Activated gamma-delta T cell treated with Interleukin-2 at 50 U/mL for 16 hours (primary cell): Measurements from ENCODE around the gene CD160.
"Not testable (repeated sequence)": the region's sequence is repeated elsewhere in the genome, so short reads cannot be mapped to it uniquely, and the experiment has no call there.

ENCODE experiments used
- DNase-seq: peaks from one replicate; pipeline ENCODE4 v3.0.0-alpha.2; 2020

CD160 gene, protein sequence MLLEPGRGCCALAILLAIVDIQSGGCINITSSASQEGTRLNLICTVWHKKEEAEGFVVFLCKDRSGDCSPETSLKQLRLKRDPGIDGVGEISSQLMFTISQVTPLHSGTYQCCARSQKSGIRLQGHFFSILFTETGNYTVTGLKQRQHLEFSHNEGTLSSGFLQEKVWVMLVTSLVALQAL

GRCh38 chr1:145719230-145720079, at the start of gene CD160:
Gene CD160, plus strand, starts transcription at chr1:145719499. Its CDS starts 8,829 bp downstream, at chr1:145728328.
- DNase-seq = no peak

DNA sequence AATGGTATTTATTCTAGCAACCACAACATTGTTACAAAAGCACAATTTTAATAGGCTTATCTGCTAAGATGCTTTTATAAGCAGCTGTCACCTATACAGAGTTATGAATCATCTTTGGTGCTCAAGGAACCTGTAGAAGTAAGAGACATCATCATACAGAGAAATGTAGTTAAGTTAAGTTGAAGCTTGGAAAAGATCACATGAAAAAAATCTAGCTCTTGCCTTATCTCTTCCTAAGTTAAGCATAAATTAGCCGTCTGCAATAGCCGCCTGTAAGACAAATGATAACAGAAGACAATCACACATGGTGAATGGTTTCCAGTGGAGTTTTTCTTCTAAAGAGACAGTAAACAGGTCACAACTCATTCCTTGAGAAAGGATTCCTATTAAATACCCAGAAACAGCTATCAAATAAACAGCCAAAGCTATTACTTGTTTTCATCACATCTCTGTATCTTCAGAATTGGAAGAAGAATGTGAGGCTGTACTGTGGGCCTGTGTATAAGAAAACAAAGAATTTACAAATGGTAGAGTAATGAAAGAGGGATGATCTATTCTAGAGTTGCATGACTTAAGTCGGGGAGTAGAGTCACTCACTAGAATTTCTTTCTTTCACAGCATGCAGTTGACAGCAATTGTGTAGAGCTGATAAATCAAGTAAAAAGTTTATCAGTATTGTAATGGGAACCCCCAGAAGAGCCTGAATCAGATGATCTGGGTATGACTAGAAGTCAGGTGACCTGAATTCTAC, 48.1 kb upstream of the CD160 start:
- not testable (repeated sequence) for DNase-seq

DNA sequence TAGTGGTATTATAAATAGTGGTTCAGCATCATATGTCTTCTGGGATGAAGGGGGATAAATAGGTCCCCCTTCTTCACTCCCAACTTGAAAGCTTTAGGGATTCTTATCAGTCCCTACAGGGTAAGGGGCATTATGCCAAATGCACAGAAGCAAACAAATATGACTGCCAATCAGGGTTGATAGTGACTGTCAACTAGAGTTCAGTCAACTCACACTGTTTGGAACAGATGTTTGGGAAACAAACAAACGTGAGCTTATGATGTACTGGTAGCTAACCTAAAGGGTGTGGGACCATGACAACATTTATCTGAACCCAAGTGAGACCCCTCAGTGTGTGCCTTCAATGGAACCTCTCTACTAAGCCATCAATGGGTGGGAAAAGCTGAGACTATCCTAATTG, 46.1 kb upstream of the CD160 start:
- DNase-seq = not testable (repeated sequence)

DNA sequence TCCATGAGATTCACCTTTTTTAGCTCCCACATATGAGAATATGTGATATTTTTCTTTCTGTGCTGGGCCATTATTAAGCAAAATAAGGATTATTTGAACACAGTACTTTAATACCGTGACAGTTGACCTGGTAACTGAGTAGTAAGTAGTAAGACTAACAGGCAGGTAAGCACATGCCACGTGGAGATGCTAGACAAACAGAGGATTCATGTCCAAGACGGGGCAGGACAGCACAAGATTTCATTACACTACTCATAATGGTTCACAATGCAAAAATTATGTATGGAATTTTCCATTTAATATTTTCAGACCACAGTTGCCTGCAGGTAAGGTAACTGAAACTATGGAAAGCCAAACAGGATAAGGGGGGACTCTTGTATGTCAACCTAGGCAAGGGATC, 34.4 kb upstream of the CD160 start:
- DNase-seq = not testable (repeated sequence)

GRCh38 chr1:145686078-145686477, 33.2 kb upstream of the CD160 start:
- not testable (repeated sequence) for DNase-seq

- DNase-seq = no peak
Measured at GRCh38 chr1:145688328-145688727, 31.0 kb upstream of the CD160 start.

DNA sequence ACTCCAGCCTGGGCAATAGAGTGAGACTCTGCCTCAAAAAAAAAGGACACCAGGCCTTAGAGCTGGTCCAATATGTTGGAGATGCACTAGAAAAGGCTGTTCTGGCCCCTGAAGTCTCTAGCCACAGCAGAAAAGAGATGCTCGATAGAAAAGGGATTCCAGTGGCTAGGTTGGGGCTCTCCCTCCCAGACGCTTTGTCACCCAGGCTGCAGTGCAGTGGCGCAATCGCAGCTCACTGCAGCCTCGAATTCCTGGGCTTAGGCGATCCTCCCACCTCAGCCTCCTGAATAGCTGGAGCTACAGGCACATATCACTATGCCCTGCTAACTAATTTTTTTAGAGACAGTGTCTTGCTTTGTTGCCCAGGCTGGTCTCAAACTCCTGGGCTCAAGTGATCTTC, 30.4 kb upstream of the CD160 start:
- DNase-seq = no peak

- no peak for DNase-seq
Measured at GRCh38 chr1:145689922-145690321, 29.4 kb upstream of the CD160 start.

DNA sequence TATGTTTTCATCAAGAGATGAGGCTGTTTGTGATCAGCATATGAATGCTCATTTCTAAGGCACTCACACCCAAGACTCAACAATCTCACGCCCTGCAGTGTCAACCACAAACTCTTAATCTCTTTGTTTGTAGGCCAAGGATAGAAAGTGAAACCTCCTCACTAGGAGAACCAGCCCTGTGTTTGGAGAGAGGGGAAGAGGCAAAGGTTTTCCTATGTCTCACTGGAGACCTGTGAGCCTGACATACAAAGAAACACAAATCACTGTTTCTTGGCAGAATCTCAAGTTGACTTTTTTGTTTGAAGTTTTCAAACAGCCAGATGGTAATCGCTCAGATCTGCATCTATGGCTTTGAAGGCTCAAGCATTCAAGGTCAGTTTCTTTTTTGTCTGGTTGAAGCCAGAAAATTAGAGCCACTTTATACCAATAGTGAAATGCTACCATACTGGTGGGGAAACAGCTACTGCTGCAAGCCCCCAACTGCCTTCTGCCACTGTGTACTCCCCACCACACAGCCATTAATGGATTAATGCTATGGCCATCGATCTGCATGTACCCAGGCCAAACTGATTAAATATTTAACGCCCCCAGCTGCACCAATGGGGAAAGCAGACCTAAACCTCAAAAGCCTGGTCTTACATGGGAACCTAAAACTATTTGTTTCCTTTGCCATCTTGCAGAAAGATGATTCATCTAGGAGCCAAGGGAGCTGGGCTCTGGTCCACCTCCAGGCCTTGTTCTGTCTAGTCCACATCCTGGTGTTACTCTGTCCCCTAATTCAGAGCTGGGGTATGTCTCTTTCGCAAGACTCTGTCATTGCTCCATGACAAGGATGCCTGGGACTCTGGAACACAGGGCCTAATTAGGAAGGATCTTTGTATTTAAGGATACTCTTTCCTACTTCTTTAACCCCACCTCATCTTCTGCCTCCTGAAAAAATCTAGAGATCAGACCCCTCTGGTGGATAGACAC, 28.4 kb upstream of the CD160 start:
- DNase-seq = peak; percentile 29

DNA sequence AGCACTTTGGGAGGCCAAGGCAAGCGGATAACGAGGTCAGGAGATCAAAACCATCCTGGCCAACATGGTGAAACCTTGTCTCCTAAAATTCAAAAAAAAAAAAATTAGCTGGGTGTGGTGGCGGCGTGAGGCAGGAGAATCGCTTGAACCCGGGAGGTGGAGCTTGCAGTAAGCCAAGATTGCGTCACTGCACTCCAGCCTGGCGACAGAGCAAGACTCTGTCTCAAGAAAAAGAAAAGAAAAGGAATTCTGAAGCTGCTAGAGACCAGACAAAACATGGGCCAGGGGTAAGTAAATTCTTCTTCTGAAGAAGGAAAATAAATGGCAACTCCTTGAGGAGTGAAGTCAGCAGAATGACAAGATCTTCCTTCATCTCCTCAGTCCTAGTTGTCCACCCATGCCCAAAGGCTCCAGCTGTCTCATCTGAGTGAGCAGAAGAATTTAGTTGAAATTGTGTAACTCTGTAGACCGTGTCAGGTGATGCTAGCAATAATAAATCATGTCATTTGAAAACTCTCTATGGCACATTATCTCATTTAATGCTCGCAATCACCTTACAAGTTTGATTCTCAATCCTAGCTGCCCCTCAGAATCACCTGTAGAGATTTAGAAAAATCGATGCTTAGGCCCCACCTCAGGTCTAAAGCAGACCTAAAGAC, 26.4 kb upstream of the CD160 start:
- no peak for DNase-seq

GRCh38 chr1:145695821-145696629, 23.3 kb upstream of the CD160 start:
- DNase-seq = no peak

- no peak for DNase-seq
Measured at GRCh38 chr1:145696630-145696960, 22.7 kb upstream of the CD160 start.

- no peak for DNase-seq
Measured at GRCh38 chr1:145701306-145701862, 17.9 kb upstream of the CD160 start.

GRCh38 chr1:145702052-145702451, 17.2 kb upstream of the CD160 start:
- no peak for DNase-seq

- DNase-seq = no peak
Measured at GRCh38 chr1:145702826-145703225, 16.5 kb upstream of the CD160 start.

DNA sequence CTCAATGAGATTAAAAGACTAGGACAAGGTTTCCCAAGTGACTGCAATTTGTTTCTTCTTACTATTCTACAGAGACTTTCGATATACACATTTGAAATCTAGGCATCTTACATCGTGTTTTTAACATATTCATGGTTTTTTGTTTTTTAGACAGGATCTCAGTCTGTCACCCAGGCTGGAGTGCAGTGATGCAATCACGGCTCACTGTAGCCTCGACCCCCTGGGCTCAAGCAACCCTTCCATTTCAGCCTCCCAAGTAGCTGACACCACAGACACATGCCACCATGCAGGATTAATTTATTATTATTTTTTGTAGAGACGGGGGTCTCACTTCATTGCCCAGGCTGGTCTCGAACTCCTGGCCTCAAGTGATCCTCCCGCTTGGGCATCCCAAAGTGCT, 13.7 kb upstream of the CD160 start:
- no peak for DNase-seq

DNA sequence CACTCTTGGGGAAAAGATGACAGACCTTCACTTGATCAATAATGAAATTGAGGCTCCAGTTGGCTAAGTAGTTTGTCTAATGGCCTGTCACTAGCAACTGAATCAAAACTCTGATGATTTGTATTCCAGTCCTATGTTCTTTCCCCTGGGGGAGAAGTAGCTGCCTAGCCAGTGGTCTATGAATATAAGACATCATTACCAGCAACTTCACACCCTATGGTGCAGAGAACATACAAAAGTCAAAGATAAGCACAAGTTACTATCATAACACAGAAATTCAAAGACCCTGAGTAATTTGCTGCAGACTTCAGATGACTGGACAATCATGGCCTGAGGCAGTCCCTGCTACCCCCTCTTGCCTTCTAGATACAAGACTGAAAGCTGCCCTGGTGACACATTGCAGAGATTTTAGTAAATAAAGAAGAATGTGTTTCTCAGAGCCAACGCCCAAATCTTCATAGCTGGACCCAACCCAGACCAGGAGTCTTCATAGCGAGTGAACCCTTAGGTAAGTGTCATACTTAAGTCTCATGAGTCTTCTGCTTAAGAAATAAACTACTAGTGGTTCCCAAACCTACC, 13.1 kb upstream of the CD160 start:
- no peak for DNase-seq

- no peak for DNase-seq
Measured at GRCh38 chr1:145707183-145707867, 12.0 kb upstream of the CD160 start, which contains the start of gene PDZK1. Gene PDZK1, minus strand, starts transcription at chr1:145707368. Its CDS starts 19,347 bp downstream, at chr1:145688021.

GRCh38 chr1:145708063-145708462, 11.2 kb upstream of the CD160 start:
- DNase-seq = no peak
